ENCODE data around the gene PDCD4. TPM values are rescaled to one million over a fixed set of nuclear protein-coding genes. Genes with fewer than 3 reads are reported as not detected.

PDCD4 gene
- total and polyA plus RNA-seq, 2 of the 13 experiments (the other 11 are each of a cell fraction or from before 2014, with no cell fraction given), result 22.8 to 56.2 TPM

DNA sequence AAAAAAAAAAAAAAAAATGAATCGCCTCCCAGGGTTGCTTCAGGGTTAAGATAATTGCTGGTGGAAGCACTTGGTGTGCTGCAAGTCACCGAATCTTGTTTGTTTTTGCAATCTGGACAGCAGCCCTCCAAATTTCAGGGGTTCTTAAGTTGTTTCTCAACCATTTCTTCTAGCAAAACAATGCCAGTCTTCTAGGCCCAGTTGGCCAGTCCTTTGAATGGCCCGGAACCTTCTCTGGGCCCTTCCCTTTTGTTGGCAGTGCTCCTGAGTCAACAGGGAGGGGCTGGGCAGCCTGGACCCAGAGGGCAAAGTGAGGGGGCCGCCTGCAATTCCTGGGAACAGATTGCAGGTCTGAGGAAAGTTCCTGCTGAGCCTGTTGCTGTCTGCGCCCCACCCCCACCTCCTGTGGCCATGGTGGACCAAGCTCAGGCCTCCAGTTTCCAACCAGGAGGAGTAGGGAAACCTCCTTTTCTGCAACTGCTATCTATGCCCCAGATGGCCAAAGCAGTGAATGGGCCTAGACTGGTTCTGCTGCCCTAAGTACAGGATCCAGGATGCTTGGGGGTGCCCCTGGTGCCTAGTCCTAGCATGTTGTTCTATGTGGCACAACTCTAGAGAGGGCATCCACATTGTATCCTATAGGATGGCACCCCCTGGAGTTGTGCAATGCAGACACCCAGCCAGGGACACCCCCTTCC lies 31.4 kb upstream of the PDCD4 start (continued):
- TF ChIP-seq, protein P1, sequence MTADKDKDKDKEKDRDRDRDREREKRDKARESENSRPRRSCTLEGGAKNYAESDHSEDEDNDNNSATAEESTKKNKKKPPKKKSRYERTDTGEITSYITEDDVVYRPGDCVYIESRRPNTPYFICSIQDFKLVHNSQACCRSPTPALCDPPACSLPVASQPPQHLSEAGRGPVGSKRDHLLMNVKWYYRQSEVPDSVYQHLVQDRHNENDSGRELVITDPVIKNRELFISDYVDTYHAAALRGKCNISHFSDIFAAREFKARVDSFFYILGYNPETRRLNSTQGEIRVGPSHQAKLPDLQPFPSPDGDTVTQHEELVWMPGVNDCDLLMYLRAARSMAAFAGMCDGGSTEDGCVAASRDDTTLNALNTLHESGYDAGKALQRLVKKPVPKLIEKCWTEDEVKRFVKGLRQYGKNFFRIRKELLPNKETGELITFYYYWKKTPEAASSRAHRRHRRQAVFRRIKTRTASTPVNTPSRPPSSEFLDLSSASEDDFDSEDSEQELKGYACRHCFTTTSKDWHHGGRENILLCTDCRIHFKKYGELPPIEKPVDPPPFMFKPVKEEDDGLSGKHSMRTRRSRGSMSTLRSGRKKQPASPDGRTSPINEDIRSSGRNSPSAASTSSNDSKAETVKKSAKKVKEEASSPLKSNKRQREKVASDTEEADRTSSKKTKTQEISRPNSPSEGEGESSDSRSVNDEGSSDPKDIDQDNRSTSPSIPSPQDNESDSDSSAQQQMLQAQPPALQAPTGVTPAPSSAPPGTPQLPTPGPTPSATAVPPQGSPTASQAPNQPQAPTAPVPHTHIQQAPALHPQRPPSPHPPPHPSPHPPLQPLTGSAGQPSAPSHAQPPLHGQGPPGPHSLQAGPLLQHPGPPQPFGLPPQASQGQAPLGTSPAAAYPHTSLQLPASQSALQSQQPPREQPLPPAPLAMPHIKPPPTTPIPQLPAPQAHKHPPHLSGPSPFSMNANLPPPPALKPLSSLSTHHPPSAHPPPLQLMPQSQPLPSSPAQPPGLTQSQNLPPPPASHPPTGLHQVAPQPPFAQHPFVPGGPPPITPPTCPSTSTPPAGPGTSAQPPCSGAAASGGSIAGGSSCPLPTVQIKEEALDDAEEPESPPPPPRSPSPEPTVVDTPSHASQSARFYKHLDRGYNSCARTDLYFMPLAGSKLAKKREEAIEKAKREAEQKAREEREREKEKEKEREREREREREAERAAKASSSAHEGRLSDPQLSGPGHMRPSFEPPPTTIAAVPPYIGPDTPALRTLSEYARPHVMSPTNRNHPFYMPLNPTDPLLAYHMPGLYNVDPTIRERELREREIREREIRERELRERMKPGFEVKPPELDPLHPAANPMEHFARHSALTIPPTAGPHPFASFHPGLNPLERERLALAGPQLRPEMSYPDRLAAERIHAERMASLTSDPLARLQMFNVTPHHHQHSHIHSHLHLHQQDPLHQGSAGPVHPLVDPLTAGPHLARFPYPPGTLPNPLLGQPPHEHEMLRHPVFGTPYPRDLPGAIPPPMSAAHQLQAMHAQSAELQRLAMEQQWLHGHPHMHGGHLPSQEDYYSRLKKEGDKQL (CRISPR knock-in tag; IDR thresholded peaks at IDR 0.05; ENCODE audit: low read depth), result no peak
- TF ChIP-seq ZMYM4 (CRISPR knock-in tag; IDR thresholded peaks at IDR 0.05) (peak; percentile 65), SMAD3 (CRISPR knock-in tag; IDR thresholded peaks at IDR 0.05) (no peak), RXRA (CRISPR knock-in tag; IDR thresholded peaks at IDR 0.05) (peak; percentile 36; the same call in 1 of the 2 replicates), ZNF329 (CRISPR knock-in tag; IDR thresholded peaks at IDR 0.05; ENCODE audit: low read depth) (no peak), SMARCE1 (IDR thresholded peaks at IDR 0.05; ENCODE audit: borderline replicate concordance) (no peak), ZNF24 (IDR thresholded peaks at IDR 0.05) (no peak), RFX1 (IDR thresholded peaks at IDR 0.05) (no peak), ZNF430 (CRISPR knock-in tag; IDR thresholded peaks at IDR 0.05) (no peak), SMAD9 (CRISPR knock-in tag; IDR thresholded peaks at IDR 0.05) (no peak), SIX1 (CRISPR knock-in tag; IDR thresholded peaks at IDR 0.05; ENCODE audit: borderline replicate concordance) (no peak), MED1 (CRISPR knock-in tag; IDR thresholded peaks at IDR 0.05) (peak; percentile 71), HDAC2 (CRISPR knock-in tag; IDR thresholded peaks at IDR 0.05) (peak; percentile 75), PHB2 (IDR thresholded peaks at IDR 0.05; ENCODE audit: partially characterized antibody) (no peak)
- TF ChIP-seq, protein P2, sequence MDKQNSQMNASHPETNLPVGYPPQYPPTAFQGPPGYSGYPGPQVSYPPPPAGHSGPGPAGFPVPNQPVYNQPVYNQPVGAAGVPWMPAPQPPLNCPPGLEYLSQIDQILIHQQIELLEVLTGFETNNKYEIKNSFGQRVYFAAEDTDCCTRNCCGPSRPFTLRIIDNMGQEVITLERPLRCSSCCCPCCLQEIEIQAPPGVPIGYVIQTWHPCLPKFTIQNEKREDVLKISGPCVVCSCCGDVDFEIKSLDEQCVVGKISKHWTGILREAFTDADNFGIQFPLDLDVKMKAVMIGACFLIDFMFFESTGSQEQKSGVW (CRISPR knock-in tag; IDR thresholded peaks at IDR 0.05; ENCODE audit: borderline replicate concordance), result no peak
- TF ChIP-seq, protein P3, sequence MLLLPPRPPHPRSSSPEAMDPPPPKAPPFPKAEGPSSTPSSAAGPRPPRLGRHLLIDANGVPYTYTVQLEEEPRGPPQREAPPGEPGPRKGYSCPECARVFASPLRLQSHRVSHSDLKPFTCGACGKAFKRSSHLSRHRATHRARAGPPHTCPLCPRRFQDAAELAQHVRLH (CRISPR knock-in tag; IDR thresholded peaks at IDR 0.05; ENCODE audit: borderline replicate concordance, low read depth), result no peak
- TF ChIP-seq, protein P4, sequence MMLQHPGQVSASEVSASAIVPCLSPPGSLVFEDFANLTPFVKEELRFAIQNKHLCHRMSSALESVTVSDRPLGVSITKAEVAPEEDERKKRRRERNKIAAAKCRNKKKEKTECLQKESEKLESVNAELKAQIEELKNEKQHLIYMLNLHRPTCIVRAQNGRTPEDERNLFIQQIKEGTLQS (CRISPR knock-in tag; IDR thresholded peaks at IDR 0.05), result 0 out of 2 replicates have a peak, but pooled peaks have one; percentile 15
- TF ChIP-seq, protein P5, sequence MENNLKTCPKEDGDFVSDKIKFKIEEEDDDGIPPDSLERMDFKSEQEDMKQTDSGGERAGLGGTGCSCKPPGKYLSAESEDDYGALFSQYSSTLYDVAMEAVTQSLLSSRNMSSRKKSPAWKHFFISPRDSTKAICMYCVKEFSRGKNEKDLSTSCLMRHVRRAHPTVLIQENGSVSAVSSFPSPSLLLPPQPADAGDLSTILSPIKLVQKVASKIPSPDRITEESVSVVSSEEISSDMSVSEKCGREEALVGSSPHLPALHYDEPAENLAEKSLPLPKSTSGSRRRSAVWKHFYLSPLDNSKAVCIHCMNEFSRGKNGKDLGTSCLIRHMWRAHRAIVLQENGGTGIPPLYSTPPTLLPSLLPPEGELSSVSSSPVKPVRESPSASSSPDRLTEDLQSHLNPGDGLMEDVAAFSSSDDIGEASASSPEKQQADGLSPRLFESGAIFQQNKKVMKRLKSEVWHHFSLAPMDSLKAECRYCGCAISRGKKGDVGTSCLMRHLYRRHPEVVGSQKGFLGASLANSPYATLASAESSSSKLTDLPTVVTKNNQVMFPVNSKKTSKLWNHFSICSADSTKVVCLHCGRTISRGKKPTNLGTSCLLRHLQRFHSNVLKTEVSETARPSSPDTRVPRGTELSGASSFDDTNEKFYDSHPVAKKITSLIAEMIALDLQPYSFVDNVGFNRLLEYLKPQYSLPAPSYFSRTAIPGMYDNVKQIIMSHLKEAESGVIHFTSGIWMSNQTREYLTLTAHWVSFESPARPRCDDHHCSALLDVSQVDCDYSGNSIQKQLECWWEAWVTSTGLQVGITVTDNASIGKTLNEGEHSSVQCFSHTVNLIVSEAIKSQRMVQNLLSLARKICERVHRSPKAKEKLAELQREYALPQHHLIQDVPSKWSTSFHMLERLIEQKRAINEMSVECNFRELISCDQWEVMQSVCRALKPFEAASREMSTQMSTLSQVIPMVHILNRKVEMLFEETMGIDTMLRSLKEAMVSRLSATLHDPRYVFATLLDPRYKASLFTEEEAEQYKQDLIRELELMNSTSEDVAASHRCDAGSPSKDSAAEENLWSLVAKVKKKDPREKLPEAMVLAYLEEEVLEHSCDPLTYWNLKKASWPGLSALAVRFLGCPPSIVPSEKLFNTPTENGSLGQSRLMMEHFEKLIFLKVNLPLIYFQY (CRISPR knock-in tag; IDR thresholded peaks at IDR 0.05; ENCODE audit: borderline replicate concordance), result peak; percentile 99
- TF ChIP-seq, protein P6, sequence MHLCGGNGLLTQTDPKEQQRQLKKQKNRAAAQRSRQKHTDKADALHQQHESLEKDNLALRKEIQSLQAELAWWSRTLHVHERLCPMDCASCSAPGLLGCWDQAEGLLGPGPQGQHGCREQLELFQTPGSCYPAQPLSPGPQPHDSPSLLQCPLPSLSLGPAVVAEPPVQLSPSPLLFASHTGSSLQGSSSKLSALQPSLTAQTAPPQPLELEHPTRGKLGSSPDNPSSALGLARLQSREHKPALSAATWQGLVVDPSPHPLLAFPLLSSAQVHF (CRISPR knock-in tag; IDR thresholded peaks at IDR 0.05), result no peak
